Measurements from ENCODE around the gene CDH26.

Gene CDH26

DNA sequence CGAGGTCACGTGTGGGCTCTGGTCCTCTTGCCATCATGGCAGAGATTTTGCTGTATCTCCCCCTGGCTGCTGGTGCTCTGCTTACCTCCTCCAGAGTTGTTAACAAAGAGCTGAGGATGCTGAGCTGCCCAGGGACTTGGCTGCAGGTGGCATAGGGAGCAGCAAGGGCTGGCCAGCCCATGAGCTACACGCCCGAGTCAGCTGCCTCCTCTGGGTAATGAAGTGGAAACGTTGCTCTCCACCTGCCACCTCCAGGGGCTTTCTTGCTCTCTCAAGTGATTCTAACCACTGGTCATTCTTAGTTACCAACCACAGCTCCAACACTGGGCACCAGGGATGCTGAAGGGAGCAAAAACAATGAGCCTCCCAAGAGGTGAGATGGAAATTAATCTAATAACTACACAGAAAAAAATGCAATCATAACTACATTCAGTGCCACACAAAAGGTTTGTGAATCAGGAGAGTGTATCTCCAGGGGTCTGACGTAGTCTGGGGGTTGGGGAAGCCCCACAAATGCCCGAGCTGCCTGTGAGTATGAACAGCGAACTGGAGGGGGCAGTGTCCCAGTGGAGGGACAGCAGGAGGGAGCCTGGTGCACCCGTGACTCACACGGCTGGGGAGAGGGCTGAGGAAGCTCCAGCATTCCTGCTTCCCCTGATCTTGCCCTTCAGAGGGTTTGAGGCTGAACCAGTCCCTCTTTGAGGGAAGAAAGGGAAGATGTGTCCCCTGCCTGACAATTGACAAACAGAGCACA lies 78.7 kb downstream of the CDH26 start:
- DNase-seq (no peak), ATAC-seq (ENCODE audit: insufficient read depth, low read depth) (no peak; the same call in 2 of the 3 replicates)
- H3K4me2 ChIP-seq (ENCODE audit: insufficient read depth, low read length) = no peak overlapping the region

DNA sequence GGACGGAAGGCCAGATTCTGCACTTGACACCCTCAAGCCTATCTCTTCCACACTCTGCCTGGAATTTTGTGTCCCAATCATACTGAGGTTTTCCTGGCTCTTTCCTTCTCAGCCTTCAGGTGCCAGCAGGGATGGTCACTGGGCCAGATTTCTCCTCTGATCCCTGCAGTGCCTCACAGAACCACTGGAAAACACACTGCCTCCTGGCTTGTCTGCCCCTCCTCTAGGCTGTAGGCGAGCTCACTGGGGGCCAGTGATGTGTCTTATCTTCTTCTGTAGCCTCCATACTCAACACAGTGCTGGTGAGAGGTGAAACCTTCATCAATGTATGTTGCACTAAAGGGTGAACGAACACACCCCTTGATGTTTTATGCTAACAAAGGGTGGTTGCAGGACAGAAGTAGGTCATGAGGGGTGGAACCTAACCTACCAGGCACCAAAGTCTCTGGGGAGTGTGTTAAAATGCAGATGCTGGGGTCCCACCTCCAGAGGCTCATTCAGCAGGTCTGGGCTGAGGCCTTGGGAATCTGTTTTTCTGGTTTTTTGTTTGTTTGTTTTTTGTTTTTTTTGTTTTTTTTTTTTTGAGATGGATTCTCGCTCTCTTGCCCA lies 80.3 kb downstream of the CDH26 start:
- no peak overlapping the region for H3K4me2 ChIP-seq (ENCODE audit: insufficient read depth, low read length)
- H4K20me1 ChIP-seq (ENCODE audit: insufficient read depth, low read length) = no peaks in the 10 kb centered on the region
- no peaks in the 10 kb centered on the region for H3K36me3 ChIP-seq (ENCODE audit: insufficient read depth, low read length)
- ATAC-seq (ENCODE audit: insufficient read depth, low read depth) (no peak), DNase-seq (no peak)
- no peak overlapping the region for H3K4me3 ChIP-seq (ENCODE audit: low read depth in 1 of 2, low read length in 2 of 2)
- H3K4me1 ChIP-seq (ENCODE audit: insufficient read depth, low read length) = 0 out of 2 replicates have a peak, but pooled peaks cover 3% of the 10 kb centered on the region
- TF ChIP-seq, protein P1, sequence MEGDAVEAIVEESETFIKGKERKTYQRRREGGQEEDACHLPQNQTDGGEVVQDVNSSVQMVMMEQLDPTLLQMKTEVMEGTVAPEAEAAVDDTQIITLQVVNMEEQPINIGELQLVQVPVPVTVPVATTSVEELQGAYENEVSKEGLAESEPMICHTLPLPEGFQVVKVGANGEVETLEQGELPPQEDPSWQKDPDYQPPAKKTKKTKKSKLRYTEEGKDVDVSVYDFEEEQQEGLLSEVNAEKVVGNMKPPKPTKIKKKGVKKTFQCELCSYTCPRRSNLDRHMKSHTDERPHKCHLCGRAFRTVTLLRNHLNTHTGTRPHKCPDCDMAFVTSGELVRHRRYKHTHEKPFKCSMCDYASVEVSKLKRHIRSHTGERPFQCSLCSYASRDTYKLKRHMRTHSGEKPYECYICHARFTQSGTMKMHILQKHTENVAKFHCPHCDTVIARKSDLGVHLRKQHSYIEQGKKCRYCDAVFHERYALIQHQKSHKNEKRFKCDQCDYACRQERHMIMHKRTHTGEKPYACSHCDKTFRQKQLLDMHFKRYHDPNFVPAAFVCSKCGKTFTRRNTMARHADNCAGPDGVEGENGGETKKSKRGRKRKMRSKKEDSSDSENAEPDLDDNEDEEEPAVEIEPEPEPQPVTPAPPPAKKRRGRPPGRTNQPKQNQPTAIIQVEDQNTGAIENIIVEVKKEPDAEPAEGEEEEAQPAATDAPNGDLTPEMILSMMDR (IDR thresholded peaks at IDR 0.05; ENCODE audit: borderline replicate concordance, extremely low read depth, low read length, poor library complexity, severe bottlenecking) = no peak
- TF ChIP-seq EZH2 (IDR thresholded peaks at IDR 0.05; ENCODE audit: borderline replicate concordance, low read depth, low read length, severe bottlenecking) = no peak
- no peaks in the 10 kb centered on the region for H3K9me3 ChIP-seq (ENCODE audit: insufficient read depth, low read length, severe bottlenecking)
- H3K9ac ChIP-seq (ENCODE audit: low read depth, low read length) = no peak overlapping the region
- H3K27me3 ChIP-seq (ENCODE audit: insufficient read depth, low read length, poor library complexity) = peaks cover 4% of the 10 kb centered on the region
- H3K27ac ChIP-seq (ENCODE audit: low read length) = no peak overlapping the region
- H2AFZ ChIP-seq (ENCODE audit: low read depth, low read length) = no peak overlapping the region
- H3K79me2 ChIP-seq (ENCODE audit: insufficient read depth, low read length) = no peaks in the 10 kb centered on the region

More for the DNA sequence above, 78.7 kb downstream of the CDH26 start:
- Histone ChIP-seq H2AFZ (ENCODE audit: low read depth, low read length) (no peak overlapping the region), H3K27me3 (ENCODE audit: insufficient read depth, low read length, poor library complexity) (peaks cover 4% of the 10 kb centered on the region), H3K36me3 (ENCODE audit: insufficient read depth, low read length) (no peaks in the 10 kb centered on the region), H4K20me1 (ENCODE audit: insufficient read depth, low read length) (no peaks in the 10 kb centered on the region), H3K9ac (ENCODE audit: low read depth, low read length) (no peak overlapping the region), H3K27ac (ENCODE audit: low read length) (no peak overlapping the region), H3K4me1 (ENCODE audit: insufficient read depth, low read length) (0 out of 2 replicates have a peak, but pooled peaks cover 3% of the 10 kb centered on the region), H3K9me3 (ENCODE audit: insufficient read depth, low read length, severe bottlenecking) (no peaks in the 10 kb centered on the region), H3K79me2 (ENCODE audit: insufficient read depth, low read length) (no peaks in the 10 kb centered on the region), H3K4me3 (ENCODE audit: low read depth in 1 of 2, low read length in 2 of 2) (no peak overlapping the region)
- no peak for TF ChIP-seq EZH2 (IDR thresholded peaks at IDR 0.05; ENCODE audit: borderline replicate concordance, low read depth, low read length, severe bottlenecking)
- TF ChIP-seq, protein P1 (IDR thresholded peaks at IDR 0.05; ENCODE audit: borderline replicate concordance, extremely low read depth, low read length, poor library complexity, severe bottlenecking) = no peak

DNA sequence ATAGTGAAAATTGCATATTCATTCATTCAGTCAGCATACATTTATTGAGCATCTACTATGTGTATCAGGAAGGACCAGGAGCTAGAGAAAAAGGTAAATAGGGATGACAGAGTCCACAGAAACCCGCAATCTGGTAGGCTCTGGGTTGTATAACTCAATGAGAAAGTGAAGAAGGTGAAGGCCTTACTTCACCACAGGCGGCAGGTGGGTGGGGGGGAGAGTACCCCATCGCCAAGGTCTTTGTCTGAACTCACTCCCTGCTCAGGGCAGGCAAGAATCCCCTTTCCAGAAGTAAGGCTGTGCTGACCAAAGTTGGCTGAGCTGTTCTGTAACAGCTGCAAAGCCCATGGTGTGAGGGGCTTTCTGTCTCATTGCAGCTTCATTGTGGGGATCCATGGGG lies 81.3 kb downstream of the CDH26 start:
- Histone ChIP-seq H4K20me1 (ENCODE audit: insufficient read depth, low read length) (no peaks in the 10 kb centered on the region), H3K27ac (ENCODE audit: low read length) (no peak overlapping the region), H3K9me3 (ENCODE audit: insufficient read depth, low read length, severe bottlenecking) (no peaks in the 10 kb centered on the region), H3K4me1 (ENCODE audit: insufficient read depth, low read length) (0 out of 2 replicates have a peak, but pooled peaks cover 3% of the 10 kb centered on the region), H3K9ac (ENCODE audit: low read depth, low read length) (no peak overlapping the region), H3K79me2 (ENCODE audit: insufficient read depth, low read length) (no peaks in the 10 kb centered on the region), H3K4me2 (ENCODE audit: insufficient read depth, low read length) (no peak overlapping the region), H2AFZ (ENCODE audit: low read depth, low read length) (no peak overlapping the region), H3K4me3 (ENCODE audit: low read depth in 1 of 2, low read length in 2 of 2) (no peak overlapping the region), H3K27me3 (ENCODE audit: insufficient read depth, low read length, poor library complexity) (peaks cover 4% of the 10 kb centered on the region), H3K36me3 (ENCODE audit: insufficient read depth, low read length) (no peaks in the 10 kb centered on the region)
- no peak for ATAC-seq (ENCODE audit: insufficient read depth, low read depth)
- no peak for DNase-seq
- no peak for TF ChIP-seq EZH2 (IDR thresholded peaks at IDR 0.05; ENCODE audit: borderline replicate concordance, low read depth, low read length, severe bottlenecking)
- TF ChIP-seq, protein P1 (IDR thresholded peaks at IDR 0.05; ENCODE audit: borderline replicate concordance, extremely low read depth, low read length, poor library complexity, severe bottlenecking) = no peak

Measured in DND-41 (cell line).